Gastrocnemius medialis (tissue), 4 donors: Measurements from ENCODE around the gene C1GALT1. TPM values are rescaled to one million over a fixed set of nuclear protein-coding genes. Genes with fewer than 3 reads are reported as not detected.

Source experiments
- ATAC-seq, 2 donors: fragments of 150-250 bp; one replicate each; pipeline ENCODE4 v1.9.1; 2016
- DNase-seq, 2 donors: peaks; one replicate each; pipeline ENCODE4 v3.0.0-alpha.2; 2019
- H3K27ac ChIP-seq, 4 donors: fragments of 200-600 bp; sonication (generic); 1 replicate in 1 of 4; 2 replicates in 3 of 4; pipeline ENCODE4 v1.5.1; 2016 to 2018; ENCODE audit warnings: mild to moderate bottlenecking in 2 of 4, moderate library complexity in 1 of 4
- H3K27me3 ChIP-seq, 3 donors: fragments of 200-600 bp; sonication (generic) in 2 of 3; 1 replicate in 1 of 3; 2 replicates in 2 of 3; pipeline versions ENCODE4 v1.5.1 to v1.6.0; 2016 to 2019; ENCODE audit warnings: mild to moderate bottlenecking in 1 of 3, moderate library complexity in 1 of 3
- H3K36me3 ChIP-seq, 2 donors: fragments of 200-600 bp; sonication (generic) in 1 of 2; one replicate each; pipeline ENCODE4 v1.5.1; 2017 to 2018
- H3K4me1 ChIP-seq, 2 donors: fragments of 200-600 bp; sonication (generic) in 1 of 2; one replicate each; pipeline ENCODE4 v1.5.1; 2016 to 2017; ENCODE audit warnings: mild to moderate bottlenecking in 2 of 2
- H3K4me3 ChIP-seq, 4 donors: fragments of 200-600 bp; sonication (generic) in 3 of 4; 1 replicate in 1 of 4; 2 replicates in 3 of 4; pipeline ENCODE4 v1.5.1; 2016 to 2019; ENCODE audit warnings: mild to moderate bottlenecking in 2 of 4
- H3K9me3 ChIP-seq, 3 donors: fragments of 200-600 bp; sonication (generic) in 2 of 3; 1 replicate in 1 of 3; 2 replicates in 2 of 3; pipeline ENCODE4 v1.5.1; 2016 to 2019
- POLR2A ChIP-seq, 2 donors: fragments of 450-650 bp; IDR thresholded peaks; one replicate each; pipeline ENCODE4 v1.6.1; 2017; ENCODE audit warnings: antibody characterized with exemption in 2 of 2, mild to moderate bottlenecking in 2 of 2, moderate library complexity in 2 of 2
- in situ Hi-C, 4 donors: fragments of 200-750 bp; cut with MboI; loops; one replicate each; pipeline versions ENCODE4 v1.15.0 to v1.8.0; 2017; ENCODE audit warnings: low sequenced_read_pairs in 4 of 4
- intact Hi-C: fragments of 100-400 bp; cut with DNase I; formaldehyde crosslinking; loops from one replicate; pipeline ENCODE4 v1.15.1; 2023; ENCODE audit warnings: low total_unique reads
- total RNA-seq, 4 donors: library from RNA; depleted of rRNA; stranded (reverse); fragments of >200 nt; gene quantifications; one replicate each; pipeline versions ENCODE4 v1.1.0 to v1.2.3, GENCODE V29; 2016
- TF ChIP-seq, protein P1 (sequence below), 5 experiments: fragments of 450-650 bp in 3 of 5; fragments of 200-600 bp in 2 of 5; sonication (generic) in 2 of 5; IDR thresholded peaks in 4 of 5; conservative IDR thresholded peaks in 1 of 5; 1 replicate in 4 of 5; 2 replicates in 1 of 5; pipeline ENCODE4 v1.5.1; 2016 to 2019; ENCODE audit warnings: antibody characterized with exemption in 5 of 5, mild to moderate bottlenecking in 3 of 5, moderate library complexity in 3 of 5

The C1GALT1 gene
- total RNA-seq, 4 donors from 2014 or later: 16.1 to 40.8 (median 27.5) TPM

DNA sequence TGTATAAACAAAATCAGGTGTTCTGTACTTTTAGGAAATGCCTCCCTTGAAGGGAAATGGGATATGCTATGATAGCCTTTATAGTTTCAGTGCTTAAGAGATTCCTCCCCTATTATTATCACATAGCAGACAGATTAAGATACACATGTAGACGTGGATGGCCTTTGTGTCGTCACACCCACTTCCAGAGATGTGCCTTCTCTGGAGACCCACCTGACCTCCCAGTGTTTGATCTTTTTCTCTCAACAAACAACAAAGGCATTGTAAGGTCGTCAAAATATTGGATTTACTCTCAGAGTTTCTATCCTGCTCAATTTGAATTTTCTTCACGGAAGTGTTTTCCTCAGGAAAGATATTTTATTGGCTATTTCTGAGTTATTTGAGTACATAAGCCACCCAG, 25.7 kb upstream of the C1GALT1 start:
- no peaks in the 10 kb centered on the region for H3K27me3 ChIP-seq
- in situ Hi-C loops: no loop called here
- DNase-seq: no peak
- no peak overlapping the region for H3K27ac ChIP-seq
- no peaks in the 10 kb centered on the region for H3K36me3 ChIP-seq
- TF ChIP-seq, protein P1, sequence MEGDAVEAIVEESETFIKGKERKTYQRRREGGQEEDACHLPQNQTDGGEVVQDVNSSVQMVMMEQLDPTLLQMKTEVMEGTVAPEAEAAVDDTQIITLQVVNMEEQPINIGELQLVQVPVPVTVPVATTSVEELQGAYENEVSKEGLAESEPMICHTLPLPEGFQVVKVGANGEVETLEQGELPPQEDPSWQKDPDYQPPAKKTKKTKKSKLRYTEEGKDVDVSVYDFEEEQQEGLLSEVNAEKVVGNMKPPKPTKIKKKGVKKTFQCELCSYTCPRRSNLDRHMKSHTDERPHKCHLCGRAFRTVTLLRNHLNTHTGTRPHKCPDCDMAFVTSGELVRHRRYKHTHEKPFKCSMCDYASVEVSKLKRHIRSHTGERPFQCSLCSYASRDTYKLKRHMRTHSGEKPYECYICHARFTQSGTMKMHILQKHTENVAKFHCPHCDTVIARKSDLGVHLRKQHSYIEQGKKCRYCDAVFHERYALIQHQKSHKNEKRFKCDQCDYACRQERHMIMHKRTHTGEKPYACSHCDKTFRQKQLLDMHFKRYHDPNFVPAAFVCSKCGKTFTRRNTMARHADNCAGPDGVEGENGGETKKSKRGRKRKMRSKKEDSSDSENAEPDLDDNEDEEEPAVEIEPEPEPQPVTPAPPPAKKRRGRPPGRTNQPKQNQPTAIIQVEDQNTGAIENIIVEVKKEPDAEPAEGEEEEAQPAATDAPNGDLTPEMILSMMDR (IDR thresholded peaks at IDR 0.05 in 4 of 5, conservative IDR thresholded peaks at IDR 0.05 in 1 of 5): no peak
- no peak for TF ChIP-seq POLR2A (IDR thresholded peaks at IDR 0.05)
- no peaks in the 10 kb centered on the region for H3K4me1 ChIP-seq
- intact Hi-C loops: no loop called here
- H3K9me3 ChIP-seq: no peaks in the 10 kb centered on the region
- ATAC-seq: no peak
- no peak overlapping the region for H3K4me3 ChIP-seq

DNA sequence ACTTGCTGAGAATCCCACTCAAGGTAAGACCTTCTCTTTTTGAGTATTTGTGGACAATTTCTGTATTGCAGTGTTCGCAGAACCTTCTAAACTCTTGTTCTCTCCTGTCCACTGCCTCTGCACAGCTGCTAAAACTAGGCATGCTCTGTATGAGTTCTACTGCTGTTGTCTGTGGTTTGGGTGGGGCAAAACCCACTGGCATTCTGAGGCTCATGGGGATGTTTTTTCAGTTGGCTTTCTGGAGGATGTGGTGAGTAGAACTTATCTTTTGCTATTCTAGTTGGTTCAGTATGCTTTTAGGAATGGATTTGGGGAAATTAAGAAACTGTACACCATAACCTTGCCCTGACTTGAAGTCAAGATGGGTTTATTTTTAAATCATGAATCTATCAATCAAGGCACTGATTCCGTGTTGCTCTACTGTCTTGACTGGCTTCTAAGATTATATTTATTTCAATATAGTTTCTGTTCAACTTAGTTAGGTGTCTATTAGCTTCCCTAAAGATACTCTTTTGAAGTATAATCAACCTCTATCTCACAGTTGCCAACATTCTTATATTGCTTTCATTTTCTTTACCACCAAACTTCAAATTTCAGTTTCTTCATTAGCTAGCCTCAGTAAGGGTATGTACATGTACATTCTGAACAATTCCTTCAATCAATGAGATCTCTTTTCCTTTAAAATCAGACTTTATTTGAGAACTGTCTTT, 25.0 kb upstream of the C1GALT1 start:
- Histone ChIP-seq H3K27ac (no peak overlapping the region), H3K4me3 (no peak overlapping the region), H3K9me3 (no peaks in the 10 kb centered on the region), H3K36me3 (no peaks in the 10 kb centered on the region), H3K27me3 (no peaks in the 10 kb centered on the region), H3K4me1 (no peaks in the 10 kb centered on the region)
- no peak for TF ChIP-seq POLR2A (IDR thresholded peaks at IDR 0.05)
- TF ChIP-seq, protein P1 (IDR thresholded peaks at IDR 0.05 in 4 of 5, conservative IDR thresholded peaks at IDR 0.05 in 1 of 5): no peak
- intact Hi-C loops (no loop called here), in situ Hi-C loops (no loop called here)
- ATAC-seq (no peak), DNase-seq (no peak)

DNA sequence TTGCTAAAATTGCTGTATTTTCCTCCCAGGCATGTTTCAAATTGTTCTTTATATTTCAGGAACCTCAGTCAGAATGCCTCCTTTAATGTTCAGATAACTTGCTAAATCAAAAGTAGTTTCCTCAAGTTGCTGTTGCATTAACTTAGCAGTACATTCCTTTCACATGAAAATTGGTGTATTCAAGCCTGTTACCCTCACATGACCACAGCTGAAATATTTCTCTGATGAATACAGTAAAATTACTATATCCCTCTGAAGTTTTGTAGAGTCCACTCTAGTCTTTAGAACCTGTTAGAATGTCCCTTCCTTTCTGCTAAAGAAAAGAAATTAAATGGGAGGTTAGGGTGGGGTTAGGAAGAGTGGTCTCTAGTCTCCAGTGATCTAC, 24.5 kb upstream of the C1GALT1 start:
- DNase-seq (no peak), ATAC-seq (no peak)
- H3K27ac ChIP-seq: no peak overlapping the region
- H3K4me1 ChIP-seq: no peaks in the 10 kb centered on the region
- H3K36me3 ChIP-seq: no peaks in the 10 kb centered on the region
- no peak overlapping the region for H3K4me3 ChIP-seq
- no peak for TF ChIP-seq POLR2A (IDR thresholded peaks at IDR 0.05)
- TF ChIP-seq, protein P1 (IDR thresholded peaks at IDR 0.05 in 4 of 5, conservative IDR thresholded peaks at IDR 0.05 in 1 of 5): no peak
- intact Hi-C loops (no loop called here), in situ Hi-C loops (no loop called here)
- H3K9me3 ChIP-seq: no peaks in the 10 kb centered on the region
- no peaks in the 10 kb centered on the region for H3K27me3 ChIP-seq

DNA sequence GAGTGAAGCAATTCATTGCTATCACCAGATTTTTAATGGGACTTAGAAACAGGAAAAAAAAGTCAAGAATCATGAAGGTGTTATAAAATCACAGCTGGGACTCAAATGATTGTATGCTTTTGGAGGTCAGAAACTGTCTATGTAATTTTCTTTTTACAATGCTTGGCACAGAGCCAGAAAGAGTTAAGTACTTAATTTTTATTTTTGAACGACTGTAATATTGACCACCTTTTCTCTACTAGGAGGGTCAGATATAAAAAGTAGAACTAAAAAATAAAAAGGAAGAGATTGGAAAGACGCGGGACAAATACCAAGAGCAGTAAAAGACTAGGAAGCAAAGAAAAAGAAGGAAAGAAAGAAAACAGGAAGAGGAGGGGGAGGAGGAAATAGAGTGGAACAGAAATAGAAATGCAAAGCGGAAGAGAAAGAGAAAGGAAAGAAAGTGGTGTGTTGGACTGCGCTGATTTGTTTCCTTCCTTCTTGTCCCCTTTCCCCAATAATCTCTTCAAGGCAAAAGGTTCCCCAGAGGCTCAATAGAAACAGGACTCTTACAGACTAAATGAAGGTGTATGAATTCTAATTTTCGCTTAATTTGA, 23.2 kb upstream of the C1GALT1 start:
- Histone ChIP-seq H3K4me1 (no peaks in the 10 kb centered on the region), H3K27ac (no peak overlapping the region), H3K36me3 (no peaks in the 10 kb centered on the region), H3K9me3 (no peaks in the 10 kb centered on the region), H3K4me3 (no peak overlapping the region), H3K27me3 (no peaks in the 10 kb centered on the region)
- TF ChIP-seq, protein P1 (IDR thresholded peaks at IDR 0.05 in 4 of 5, conservative IDR thresholded peaks at IDR 0.05 in 1 of 5): no peak
- TF ChIP-seq POLR2A (IDR thresholded peaks at IDR 0.05): no peak
- ATAC-seq (no peak), DNase-seq (no peak)
- in situ Hi-C loops: no loop called here
- intact Hi-C loops: no loop called here
